Measurements from ENCODE around the gene IGSF23.

The IGSF23 gene

DNA sequence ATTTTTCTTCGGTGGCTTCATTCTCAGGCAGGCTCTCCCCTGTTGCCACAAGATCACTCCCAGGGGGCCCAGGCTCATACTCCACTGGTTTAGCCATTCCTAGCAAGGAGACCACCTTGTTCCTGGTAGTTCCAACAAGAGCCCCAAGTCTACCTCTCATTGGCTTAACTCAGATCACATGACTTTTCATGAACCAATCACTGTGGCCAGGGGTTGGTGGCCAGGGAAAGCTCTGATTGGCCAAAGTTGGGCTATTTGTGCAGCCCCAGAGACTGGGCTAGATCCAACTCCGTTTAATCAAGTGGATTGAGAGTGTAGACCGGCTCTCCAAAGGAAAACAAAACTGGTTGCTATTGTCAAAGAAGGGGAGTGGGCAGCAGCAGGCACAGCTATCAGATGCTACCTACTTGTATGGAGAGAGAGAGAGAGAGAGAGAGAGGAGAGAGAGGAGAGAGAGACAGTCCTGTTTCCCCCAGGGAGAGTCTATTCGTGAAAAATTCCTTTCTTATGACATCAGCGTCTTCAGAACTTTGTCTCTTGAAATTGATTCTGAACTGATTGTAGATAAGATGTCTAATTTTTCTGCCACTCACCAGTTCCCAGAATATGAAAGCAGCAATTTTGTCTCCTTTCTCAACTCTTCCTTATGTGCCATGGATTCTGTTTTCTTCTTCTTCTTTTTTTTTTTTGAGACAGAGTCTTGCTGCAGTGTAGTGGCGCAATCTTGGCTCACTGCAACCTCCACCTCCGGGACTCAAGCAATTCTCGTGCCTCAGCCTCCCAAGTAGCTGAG, 63.9 kb downstream of the IGSF23 start:
- Histone ChIP-seq H3K9me3 (replicated peaks; ENCODE audit: insufficient read depth, low read length) (no peaks in the 10 kb centered on the region), H3K4me3 (ENCODE audit: low read length) (no peak overlapping the region), H3K27ac (ENCODE audit: low read length) (no peak overlapping the region), H3K4me2 (ENCODE audit: low read depth, low read length) (no peak overlapping the region), H2AFZ (ENCODE audit: low read length) (no peak overlapping the region), H4K20me1 (ENCODE audit: insufficient read depth, low read length) (no peaks in the 10 kb centered on the region), H3K27me3 (replicated peaks; ENCODE audit: insufficient read depth, low read length) (no peaks in the 10 kb centered on the region), H3K9me2 (replicated peaks; ENCODE audit: insufficient read depth, low read length) (no peaks in the 10 kb centered on the region), H3F3A (ENCODE audit: insufficient read depth, low read length) (no peaks in the 10 kb centered on the region), H3K4me1 (ENCODE audit: low read length) (no peaks in the 10 kb centered on the region), H3K36me3 (replicated peaks; ENCODE audit: insufficient read depth, low read length) (no peaks in the 10 kb centered on the region), H3K9ac (ENCODE audit: low read length) (no peak overlapping the region), H3K79me2 (ENCODE audit: low read length) (no peaks in the 10 kb centered on the region)
- DNase-seq = no peak
- TF ChIP-seq EZH2 (optimal IDR thresholded peaks at IDR 0.05; ENCODE audit: low read depth, low read length) (no peak), EZH2phosphoT487 (IDR thresholded peaks at IDR 0.05; ENCODE audit: low read length) (no peak)
- TF ChIP-seq, protein P1, sequence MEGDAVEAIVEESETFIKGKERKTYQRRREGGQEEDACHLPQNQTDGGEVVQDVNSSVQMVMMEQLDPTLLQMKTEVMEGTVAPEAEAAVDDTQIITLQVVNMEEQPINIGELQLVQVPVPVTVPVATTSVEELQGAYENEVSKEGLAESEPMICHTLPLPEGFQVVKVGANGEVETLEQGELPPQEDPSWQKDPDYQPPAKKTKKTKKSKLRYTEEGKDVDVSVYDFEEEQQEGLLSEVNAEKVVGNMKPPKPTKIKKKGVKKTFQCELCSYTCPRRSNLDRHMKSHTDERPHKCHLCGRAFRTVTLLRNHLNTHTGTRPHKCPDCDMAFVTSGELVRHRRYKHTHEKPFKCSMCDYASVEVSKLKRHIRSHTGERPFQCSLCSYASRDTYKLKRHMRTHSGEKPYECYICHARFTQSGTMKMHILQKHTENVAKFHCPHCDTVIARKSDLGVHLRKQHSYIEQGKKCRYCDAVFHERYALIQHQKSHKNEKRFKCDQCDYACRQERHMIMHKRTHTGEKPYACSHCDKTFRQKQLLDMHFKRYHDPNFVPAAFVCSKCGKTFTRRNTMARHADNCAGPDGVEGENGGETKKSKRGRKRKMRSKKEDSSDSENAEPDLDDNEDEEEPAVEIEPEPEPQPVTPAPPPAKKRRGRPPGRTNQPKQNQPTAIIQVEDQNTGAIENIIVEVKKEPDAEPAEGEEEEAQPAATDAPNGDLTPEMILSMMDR (IDR thresholded peaks at IDR 0.05; ENCODE audit: low read length) = no peak

DNA sequence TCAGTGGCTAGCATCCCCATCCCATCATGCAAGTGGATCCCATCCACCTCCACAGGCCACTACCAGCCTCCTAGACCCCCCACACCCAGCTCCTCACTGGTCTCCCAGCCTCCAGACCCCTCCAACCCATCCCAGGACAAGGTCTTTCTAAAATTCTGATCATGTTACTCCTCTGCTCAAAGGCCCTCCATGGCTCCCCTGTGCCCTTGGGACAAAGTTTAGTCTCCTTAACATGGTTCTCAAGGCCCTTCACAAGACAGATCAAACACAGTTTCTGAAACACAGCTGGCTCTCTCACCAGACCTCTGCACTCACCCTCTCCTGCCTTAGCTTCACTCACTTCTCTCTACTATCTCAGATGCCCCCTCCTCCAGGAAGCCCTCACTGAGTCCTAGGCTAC, 67.2 kb downstream of the IGSF23 start:
- Histone ChIP-seq H3F3A (ENCODE audit: insufficient read depth, low read length) (no peaks in the 10 kb centered on the region), H3K9me3 (replicated peaks; ENCODE audit: insufficient read depth, low read length) (no peaks in the 10 kb centered on the region), H3K4me3 (ENCODE audit: low read length) (no peak overlapping the region), H4K20me1 (ENCODE audit: insufficient read depth, low read length) (no peaks in the 10 kb centered on the region), H3K9ac (ENCODE audit: low read length) (no peak overlapping the region), H3K4me2 (ENCODE audit: low read depth, low read length) (no peak overlapping the region), H3K79me2 (ENCODE audit: low read length) (no peaks in the 10 kb centered on the region), H3K4me1 (ENCODE audit: low read length) (no peaks in the 10 kb centered on the region), H3K27ac (ENCODE audit: low read length) (no peak overlapping the region), H3K27me3 (replicated peaks; ENCODE audit: insufficient read depth, low read length) (no peaks in the 10 kb centered on the region), H3K36me3 (replicated peaks; ENCODE audit: insufficient read depth, low read length) (no peaks in the 10 kb centered on the region), H2AFZ (ENCODE audit: low read length) (no peak overlapping the region), H3K9me2 (replicated peaks; ENCODE audit: insufficient read depth, low read length) (no peaks in the 10 kb centered on the region)
- TF ChIP-seq, protein P1 (IDR thresholded peaks at IDR 0.05; ENCODE audit: low read length) = no peak
- no peak for TF ChIP-seq EZH2phosphoT487 (IDR thresholded peaks at IDR 0.05; ENCODE audit: low read length)
- TF ChIP-seq EZH2 (optimal IDR thresholded peaks at IDR 0.05; ENCODE audit: low read depth, low read length) = no peak
- no peak for DNase-seq

DNA sequence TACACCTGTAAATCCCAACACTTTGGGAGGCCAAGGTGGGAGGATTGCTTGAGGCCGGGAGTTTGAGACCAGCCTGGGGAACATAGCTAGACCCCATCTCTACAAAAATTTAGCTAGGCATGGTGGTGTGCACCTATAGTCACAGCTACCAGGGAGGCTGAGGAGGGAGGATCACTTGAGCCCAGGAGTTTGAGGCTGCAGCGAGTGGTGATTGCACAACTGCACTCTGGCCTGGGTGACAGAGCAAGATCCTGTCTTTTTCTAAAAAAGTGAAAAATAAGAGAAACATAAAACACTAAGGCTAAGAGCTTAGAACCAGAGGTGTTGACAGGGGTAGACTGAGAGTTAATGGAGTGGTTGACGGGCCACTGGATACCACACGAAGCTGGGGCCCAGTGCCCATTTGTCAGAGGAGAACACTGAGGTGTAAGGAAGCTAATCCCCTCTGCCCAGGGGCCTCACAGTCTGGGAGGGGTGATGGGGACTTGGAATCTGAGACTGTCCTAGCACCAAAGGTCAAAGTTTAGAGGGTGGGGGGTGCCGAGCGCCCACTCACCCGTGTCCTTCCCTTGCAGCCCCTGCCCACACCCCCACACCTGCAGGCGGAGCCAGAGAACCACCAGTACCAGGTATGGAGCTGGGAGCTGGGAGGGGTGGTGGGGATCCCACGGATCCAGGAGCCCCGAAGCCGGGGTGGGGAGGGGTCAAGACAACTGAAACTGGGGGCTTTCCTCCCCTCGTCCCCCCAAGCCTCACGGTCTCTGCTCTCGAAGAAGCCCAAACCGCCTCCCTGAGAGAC, 68.8 kb downstream of the IGSF23 start:
- H3K9ac ChIP-seq (ENCODE audit: low read length) = no peak overlapping the region
- no peak for DNase-seq
- no peaks in the 10 kb centered on the region for H3K4me1 ChIP-seq (ENCODE audit: low read length)
- no peak overlapping the region for H2AFZ ChIP-seq (ENCODE audit: low read length)
- no peaks in the 10 kb centered on the region for H3F3A ChIP-seq (ENCODE audit: insufficient read depth, low read length)
- H3K27ac ChIP-seq (ENCODE audit: low read length) = no peak overlapping the region
- TF ChIP-seq EZH2 (optimal IDR thresholded peaks at IDR 0.05; ENCODE audit: low read depth, low read length) (no peak), EZH2phosphoT487 (IDR thresholded peaks at IDR 0.05; ENCODE audit: low read length) (no peak)
- TF ChIP-seq, protein P1 (IDR thresholded peaks at IDR 0.05; ENCODE audit: low read length) = no peak
- no peaks in the 10 kb centered on the region for H4K20me1 ChIP-seq (ENCODE audit: insufficient read depth, low read length)
- H3K79me2 ChIP-seq (ENCODE audit: low read length) = no peaks in the 10 kb centered on the region
- no peaks in the 10 kb centered on the region for H3K9me2 ChIP-seq (replicated peaks; ENCODE audit: insufficient read depth, low read length)
- no peak overlapping the region for H3K4me2 ChIP-seq (ENCODE audit: low read depth, low read length)
- no peaks in the 10 kb centered on the region for H3K36me3 ChIP-seq (replicated peaks; ENCODE audit: insufficient read depth, low read length)
- no peaks in the 10 kb centered on the region for H3K27me3 ChIP-seq (replicated peaks; ENCODE audit: insufficient read depth, low read length)
- no peaks in the 10 kb centered on the region for H3K9me3 ChIP-seq (replicated peaks; ENCODE audit: insufficient read depth, low read length)
- no peak overlapping the region for H3K4me3 ChIP-seq (ENCODE audit: low read length)
